HepG2 (cell line): Measurements from ENCODE around the gene DCP1B. TPM values are rescaled to one million over a fixed set of nuclear protein-coding genes. Genes with fewer than 3 reads are reported as not detected.

Experiments used
- ATF1 ChIP-seq: IDR thresholded peaks from 2 replicates; pipeline ENCODE4 v1.6.1; 2016; ENCODE audit warnings: mild to moderate bottlenecking, control low read depth
- BRCA1 ChIP-seq: sonication (generic); formaldehyde crosslinking; IDR thresholded peaks from 2 replicates; pipeline ENCODE4 v1.4.0; 2020; ENCODE audit warnings: missing genetic modification reagents
- CEBPB ChIP-seq: IDR thresholded peaks from 2 replicates; pipeline ENCODE4 v1.6.1; 2011; ENCODE audit warnings: low read depth, low read length, improper control_type of control experiment, borderline replicate concordance
- FOSL1 ChIP-seq: sonication (generic); formaldehyde crosslinking; IDR thresholded peaks from 2 replicates; pipeline ENCODE4 v1.9.0; 2021; ENCODE audit warnings: missing genetic modification reagents, borderline replicate concordance
- MAFG ChIP-seq: sonication (generic); formaldehyde crosslinking; IDR thresholded peaks from 2 replicates; pipeline ENCODE4 v1.5.1; 2020; ENCODE audit warnings: mild to moderate bottlenecking, missing genetic modification reagents
- NCOR1 ChIP-seq: fragments of 200-600 bp; sonication (generic); IDR thresholded peaks from 2 replicates; pipeline ENCODE4 v1.7.0; 2017; ENCODE audit warnings: antibody characterized with exemption, low read length, borderline replicate concordance
- PCBP1 ChIP-seq: fragments of 200-400 bp; formaldehyde crosslinking; IDR thresholded peaks from 2 replicates; pipeline ENCODE4 v1.6.1; 2017; ENCODE audit warnings: mild to moderate bottlenecking, low read depth, low read length, borderline replicate concordance
- POLR2AphosphoS2 ChIP-seq: IDR thresholded peaks from 2 replicates; pipeline ENCODE4 v1.6.1; 2011; ENCODE audit warnings: low read depth, low read length, improper control_type of control experiment
- SP2 ChIP-seq: sonication (generic); formaldehyde crosslinking; IDR thresholded peaks from 2 replicates; pipeline ENCODE4 v1.5.1; 2020; ENCODE audit warnings: mild to moderate bottlenecking, missing genetic modification reagents
- SRSF4 ChIP-seq: fragments of 200-400 bp; formaldehyde crosslinking; IDR thresholded peaks from one replicate; pipeline ENCODE4 v1.6.1; 2018; ENCODE audit warnings: mild to moderate bottlenecking, low read depth, low read length, moderate library complexity; ENCODE audit not compliant: poor library complexity, severe bottlenecking
- THAP7 ChIP-seq: sonication (generic); formaldehyde crosslinking; IDR thresholded peaks from 2 replicates; pipeline ENCODE4 v1.8.1; 2023; ENCODE audit warnings: mild to moderate bottlenecking, missing genetic modification reagents
- USF2 ChIP-seq, 2 experiments: sonication (generic) in 1 of 2; formaldehyde crosslinking in 1 of 2; IDR thresholded peaks; 2 replicates each; pipeline versions ENCODE4 v1.5.1 to v1.6.1; 2011 to 2020; ENCODE audit warnings: borderline replicate concordance in 1 of 2, low read depth in 1 of 2, low read length in 1 of 2, mild to moderate bottlenecking in 1 of 2, missing genetic modification reagents in 1 of 2, moderate library complexity in 1 of 2
- ZFP41 ChIP-seq: sonication (generic); formaldehyde crosslinking; IDR thresholded peaks from 2 replicates; pipeline ENCODE4 v1.4.0; 2020; ENCODE audit warnings: mild to moderate bottlenecking, missing genetic modification reagents, borderline replicate concordance
- ZNF235 ChIP-seq: sonication (generic); formaldehyde crosslinking; IDR thresholded peaks from 2 replicates; pipeline ENCODE4 v1.8.1; 2023; ENCODE audit warnings: mild to moderate bottlenecking, missing genetic modification reagents, borderline replicate concordance
- ZNF367 ChIP-seq: sonication (generic); formaldehyde crosslinking; IDR thresholded peaks from 2 replicates; pipeline ENCODE4 v1.4.0; 2020; ENCODE audit warnings: missing genetic modification reagents, borderline replicate concordance
- ZNF558 ChIP-seq: sonication (generic); formaldehyde crosslinking; IDR thresholded peaks from 2 replicates; pipeline ENCODE4 v1.9.0; 2022; ENCODE audit warnings: mild to moderate bottlenecking, missing genetic modification reagents, borderline replicate concordance
- ZNF569 ChIP-seq: sonication (generic); formaldehyde crosslinking; IDR thresholded peaks from 2 replicates; pipeline ENCODE4 v1.5.0; 2020; ENCODE audit warnings: mild to moderate bottlenecking, missing genetic modification reagents, moderate library complexity, borderline replicate concordance
- ZNF660 ChIP-seq: sonication (generic); formaldehyde crosslinking; IDR thresholded peaks from 2 replicates; pipeline ENCODE4 v1.5.1; 2020; ENCODE audit warnings: mild to moderate bottlenecking, low read depth, missing genetic modification reagents, borderline replicate concordance
- ZNF703 ChIP-seq: sonication (generic); formaldehyde crosslinking; IDR thresholded peaks from 2 replicates; pipeline ENCODE4 v1.5.1; 2020; ENCODE audit warnings: missing genetic modification reagents, mild to moderate bottlenecking, moderate library complexity, borderline replicate concordance
- ZSCAN12 ChIP-seq: sonication (generic); formaldehyde crosslinking; IDR thresholded peaks from 2 replicates; pipeline ENCODE4 v1.9.0; 2021; ENCODE audit warnings: mild to moderate bottlenecking, missing genetic modification reagents
- polyA plus RNA-seq, 8 experiments: library from polyadenylated mRNA; depleted of rRNA in 3 of 8; stranded (reverse) in 7 of 8; unstranded in 1 of 8; fragments of >200 nt; fragmentation: Illumina TruSeq in 4 of 8; extraction: Trizol in 4 of 8; gene quantifications; 2 replicates each; pipeline versions ENCODE4 v1.2.1 to v1.2.3, GENCODE V29; 2011 to 2016; ENCODE audit warnings: low read depth in 4 of 8, missing spikeins in 1 of 8, mixed read lengths in 1 of 8; ENCODE audit not compliant: insufficient read depth in 1 of 8
- total RNA-seq, 5 experiments: library from RNA; depleted of rRNA; stranded (reverse); fragments of >200 nt; fragmentation: Illumina TruSeq; extraction: Trizol; gene quantifications; 2 replicates each; pipeline ENCODE4 v1.2.3, GENCODE V29; 2016; ENCODE audit warnings: low read depth in 1 of 5
- TF ChIP-seq, protein P1 (sequence below): sonication (generic); formaldehyde crosslinking; IDR thresholded peaks from 2 replicates; pipeline ENCODE4 v1.5.0; 2020; ENCODE audit warnings: mild to moderate bottlenecking, missing genetic modification reagents, borderline replicate concordance
- TF ChIP-seq, protein P2 (sequence below): sonication (generic); formaldehyde crosslinking; IDR thresholded peaks from 2 replicates; pipeline ENCODE4 v1.4.0; 2020; ENCODE audit warnings: mild to moderate bottlenecking, missing genetic modification reagents
- TF ChIP-seq, protein P3 (sequence below): sonication (generic); formaldehyde crosslinking; IDR thresholded peaks from 2 replicates; pipeline ENCODE4 v1.4.0; 2020; ENCODE audit warnings: missing genetic modification reagents, low read depth, mild to moderate bottlenecking, borderline replicate concordance
- TF ChIP-seq, protein P4 (sequence below): sonication (generic); formaldehyde crosslinking; IDR thresholded peaks from 2 replicates; pipeline ENCODE4 v1.8.1; 2023; ENCODE audit warnings: mild to moderate bottlenecking, missing genetic modification reagents, borderline replicate concordance

The DCP1B gene
- total and polyA plus RNA-seq, 2 of the 13 experiments (the other 11 are each of a cell fraction or from before 2014, with no cell fraction given), result 11.4 to 27.2 TPM

DNA sequence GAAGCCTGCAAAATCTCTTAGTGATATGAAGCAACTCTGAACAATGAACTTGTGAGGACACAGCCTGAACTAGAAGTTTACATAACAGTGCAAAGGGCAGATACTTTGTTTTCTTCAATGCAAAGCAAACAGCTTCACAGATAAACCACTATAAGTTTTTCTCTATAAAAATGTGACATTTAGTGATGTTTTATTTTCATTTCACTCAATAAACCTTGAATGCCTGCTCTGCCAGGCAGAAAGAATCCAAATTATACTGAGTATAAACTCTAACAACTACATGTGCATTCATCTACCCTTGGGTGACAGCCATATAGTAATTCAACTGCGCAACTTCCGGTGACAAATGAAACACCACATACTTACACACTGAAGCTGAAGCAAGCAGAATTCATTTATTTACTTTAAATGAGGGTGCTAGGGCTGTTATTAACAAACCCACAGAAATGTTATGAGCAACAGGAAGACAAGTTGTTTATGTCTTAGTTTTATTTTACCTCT, 10.3 kb downstream of the DCP1B start (continued):
- TF ChIP-seq ZNF235 (CRISPR knock-in tag) (no peak), CEBPB (peak; percentile 93), MAFG (CRISPR knock-in tag) (no peak), BRCA1 (CRISPR knock-in tag) (no peak), FOSL1 (CRISPR knock-in tag) (no peak), SP2 (no peak), PCBP1 (no peak), SRSF4 (no peak), ZSCAN12 (CRISPR knock-in tag) (no peak), THAP7 (no peak), ATF1 (CRISPR knock-in tag) (no peak; the same call in 1 of the 2 replicates), ZNF660 (CRISPR knock-in tag) (no peak), ZNF569 (CRISPR knock-in tag) (no peak), ZNF703 (CRISPR knock-in tag) (no peak), ZFP41 (CRISPR knock-in tag) (no peak), POLR2AphosphoS2 (no peak), ZNF558 (CRISPR knock-in tag) (no peak), ZNF367 (CRISPR knock-in tag) (no peak), NCOR1 (peak; percentile 98), USF2 (IDR thresholded peaks at IDR 0.05; ENCODE audit: low read depth, low read length) (no peak), USF2 (CRISPR knock-in tag; IDR thresholded peaks at IDR 0.05; ENCODE audit: borderline replicate concordance) (no peak)
- TF ChIP-seq, protein P1, sequence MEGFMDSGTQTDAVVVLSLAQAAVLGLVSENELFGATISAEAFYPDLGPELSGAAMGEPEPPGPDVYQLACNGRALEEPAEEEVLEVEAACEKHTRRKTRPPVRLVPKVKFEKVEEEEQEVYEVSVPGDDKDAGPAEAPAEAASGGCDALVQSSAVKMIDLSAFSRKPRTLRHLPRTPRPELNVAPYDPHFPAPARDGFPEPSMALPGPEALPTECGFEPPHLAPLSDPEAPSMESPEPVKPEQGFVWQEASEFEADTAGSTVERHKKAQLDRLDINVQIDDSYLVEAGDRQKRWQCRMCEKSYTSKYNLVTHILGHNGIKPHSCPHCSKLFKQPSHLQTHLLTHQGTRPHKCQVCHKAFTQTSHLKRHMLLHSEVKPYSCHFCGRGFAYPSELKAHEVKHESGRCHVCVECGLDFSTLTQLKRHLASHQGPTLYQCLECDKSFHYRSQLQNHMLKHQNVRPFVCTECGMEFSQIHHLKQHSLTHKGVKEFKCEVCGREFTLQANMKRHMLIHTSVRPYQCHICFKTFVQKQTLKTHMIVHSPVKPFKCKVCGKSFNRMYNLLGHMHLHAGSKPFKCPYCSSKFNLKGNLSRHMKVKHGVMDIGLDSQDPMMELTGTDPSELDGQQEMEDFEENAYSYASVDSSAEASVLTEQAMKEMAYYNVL (CRISPR knock-in tag), result no peak
- TF ChIP-seq, protein P2, sequence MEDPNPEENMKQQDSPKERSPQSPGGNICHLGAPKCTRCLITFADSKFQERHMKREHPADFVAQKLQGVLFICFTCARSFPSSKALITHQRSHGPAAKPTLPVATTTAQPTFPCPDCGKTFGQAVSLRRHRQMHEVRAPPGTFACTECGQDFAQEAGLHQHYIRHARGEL (CRISPR knock-in tag), result no peak
- TF ChIP-seq, protein P3, sequence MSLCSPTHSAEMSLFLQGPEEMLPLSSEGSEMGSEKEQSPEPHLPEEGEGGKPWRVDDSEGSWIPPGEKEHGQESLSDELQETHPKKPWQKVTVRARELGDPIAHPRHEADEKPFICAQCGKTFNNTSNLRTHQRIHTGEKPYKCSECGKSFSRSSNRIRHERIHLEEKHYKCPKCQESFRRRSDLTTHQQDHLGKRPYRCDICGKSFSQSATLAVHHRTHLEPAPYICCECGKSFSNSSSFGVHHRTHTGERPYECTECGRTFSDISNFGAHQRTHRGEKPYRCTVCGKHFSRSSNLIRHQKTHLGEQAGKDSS (CRISPR knock-in tag), result no peak
- TF ChIP-seq, protein P4, sequence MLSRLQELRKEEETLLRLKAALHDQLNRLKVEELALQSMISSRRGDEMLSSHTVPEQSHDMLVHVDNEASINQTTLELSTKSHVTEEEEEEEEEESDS, result no peak
